ENCODE measurements around the gene CTNNA1.

CTNNA1 gene

GRCh38 chr5:138936225-138936967, 183.2 kb downstream of the CTNNA1 start:
- DNase-seq = no peak

- DNase-seq = no peak
Observed at GRCh38 chr5:138936968-138937345, 183.7 kb downstream of the CTNNA1 start.

DNA sequence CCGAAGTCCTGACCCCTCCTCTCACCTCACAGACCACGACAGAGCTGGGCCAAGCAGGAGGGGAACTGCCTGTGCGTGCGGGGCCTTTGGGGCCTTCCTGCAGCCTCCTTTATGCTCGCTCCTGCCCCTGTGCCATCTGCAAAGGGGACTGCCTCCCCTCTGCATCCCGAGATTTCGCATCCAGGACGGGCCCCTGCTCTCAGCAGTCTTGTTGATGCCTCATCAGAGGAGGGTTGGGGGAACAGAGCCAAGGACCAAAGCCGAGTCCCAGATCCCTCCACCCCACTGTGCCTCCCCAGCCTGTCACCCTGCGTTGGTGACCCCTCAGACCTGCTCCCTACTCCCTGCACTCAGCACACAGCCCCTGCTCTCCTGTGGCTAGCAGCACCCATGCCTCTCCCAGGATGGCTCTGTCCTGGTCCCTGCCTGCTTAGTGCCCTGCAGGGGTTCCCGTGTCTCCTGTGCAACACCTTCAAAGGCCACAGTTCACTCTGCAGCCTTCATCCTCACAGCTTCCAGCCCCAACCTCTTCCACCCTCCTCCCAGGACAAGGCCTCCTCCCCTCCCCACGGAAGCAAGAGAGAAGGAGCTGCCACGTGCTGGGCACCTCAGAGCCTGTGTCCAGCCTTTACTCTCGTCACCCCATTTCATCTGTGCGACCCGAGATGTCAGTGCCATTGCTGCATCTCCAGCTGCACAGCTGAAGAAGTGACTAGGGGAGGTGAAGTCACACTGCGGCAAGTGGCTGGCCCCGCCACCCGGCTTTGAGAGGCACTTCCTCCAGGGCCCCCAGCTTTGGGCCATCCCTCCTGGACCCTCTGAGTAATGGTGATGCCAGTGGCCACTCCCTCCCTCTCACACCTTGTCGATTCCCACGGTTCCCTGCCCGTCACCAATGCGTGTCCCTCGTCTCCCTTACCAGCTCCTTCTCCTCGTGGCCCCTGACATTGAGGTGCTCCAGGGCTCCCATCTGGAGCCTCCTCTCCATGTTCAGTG, 184.5 kb downstream of the CTNNA1 start:
- no peak for DNase-seq

GRCh38 chr5:138938526-138938925, 185.3 kb downstream of the CTNNA1 start:
- DNase-seq = no peak

GRCh38 chr5:138942066-138942465, 188.8 kb downstream of the CTNNA1 start:
- no peak for DNase-seq

DNA sequence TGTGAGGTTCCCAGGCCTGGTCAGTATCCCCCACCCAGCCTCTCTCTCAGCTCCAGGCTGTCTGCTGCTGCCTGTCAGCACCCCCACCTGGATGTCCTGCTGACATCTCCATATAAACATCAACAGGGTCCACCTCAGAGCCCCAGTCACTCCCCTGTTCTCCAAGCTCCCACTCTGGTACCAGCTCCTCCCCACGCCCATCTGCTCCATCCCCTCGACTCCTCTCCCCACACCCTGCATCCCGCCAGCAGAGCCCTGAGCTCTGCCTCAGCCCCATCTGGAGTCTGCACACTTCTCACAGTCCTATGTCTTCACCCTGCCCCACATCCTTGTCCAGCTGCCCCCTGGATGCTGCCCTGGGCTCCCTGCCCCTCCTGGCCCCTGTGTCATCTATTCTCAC, 189.6 kb downstream of the CTNNA1 start:
- no peak for DNase-seq

DNA sequence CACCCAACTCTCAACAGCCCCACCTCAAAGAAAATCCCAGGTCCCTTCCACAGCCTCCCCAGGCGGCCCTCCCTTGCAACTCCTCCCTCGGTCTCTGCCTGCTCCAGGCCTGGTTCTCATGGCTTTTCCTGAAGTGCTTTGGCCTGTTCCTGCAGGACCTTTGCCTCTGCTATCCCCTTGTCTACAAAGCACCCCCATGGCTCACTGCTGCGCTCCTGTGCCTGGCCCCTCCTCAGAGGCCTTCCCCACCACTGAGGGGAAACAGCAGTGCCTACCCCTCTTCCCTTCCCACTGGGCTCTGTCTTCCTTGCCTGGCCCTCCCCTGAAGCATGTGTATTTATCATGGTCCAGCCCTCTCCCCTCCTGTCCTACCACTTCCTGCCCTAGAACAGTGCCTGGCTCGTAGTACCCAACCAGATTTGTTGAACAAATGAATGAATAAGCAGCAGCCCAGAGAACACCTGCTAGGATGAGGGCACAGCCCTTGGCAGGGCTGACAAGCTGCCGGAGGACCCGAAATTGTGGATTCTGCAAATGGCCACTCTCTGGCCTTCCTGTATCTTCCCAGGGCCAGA, 190.5 kb downstream of the CTNNA1 start:
- DNase-seq = no peak

GRCh38 chr5:138944527-138945322, 191.5 kb downstream of the CTNNA1 start:
- no peak for DNase-seq

DNA sequence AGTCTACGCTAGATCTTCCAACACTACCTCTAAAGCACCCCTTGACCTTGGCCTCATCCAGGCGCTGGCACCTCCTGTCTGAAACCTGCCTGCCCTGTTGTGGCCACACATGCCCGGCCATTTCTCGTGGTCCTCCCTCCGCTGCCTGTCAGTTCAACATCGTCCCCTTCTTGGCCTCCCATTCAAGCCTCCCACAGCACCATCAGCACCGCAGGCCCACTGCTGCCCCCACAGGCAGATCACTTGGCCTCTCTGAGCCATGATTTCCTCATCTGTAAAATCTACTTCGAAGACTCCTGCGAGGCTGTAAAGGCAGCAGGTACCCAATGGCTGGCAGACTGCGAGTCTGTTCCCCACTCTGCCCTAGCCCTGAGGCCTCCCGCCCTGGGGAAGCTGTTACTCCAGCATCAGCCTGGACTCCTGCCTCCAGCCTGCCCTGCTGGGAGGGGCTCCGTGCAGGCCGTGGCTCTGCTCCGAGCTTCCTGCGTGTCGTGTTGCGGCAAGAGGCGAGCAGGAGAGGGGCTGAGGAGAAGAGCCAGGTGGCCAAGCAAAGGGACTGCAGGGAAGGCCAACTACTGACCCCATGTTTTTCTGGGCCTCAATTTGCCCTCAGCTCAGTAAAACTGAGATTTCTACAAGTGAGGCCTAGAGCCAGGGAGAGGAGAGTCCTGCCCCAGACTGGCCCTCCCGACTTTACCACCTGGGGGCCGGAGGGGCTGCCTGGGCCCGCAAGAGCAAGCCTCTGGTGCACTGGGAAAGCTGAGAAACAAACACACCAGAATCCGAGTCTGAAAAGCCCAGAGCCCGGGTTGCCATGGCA, 192.4 kb downstream of the CTNNA1 start:
- DNase-seq = no peak

DNA sequence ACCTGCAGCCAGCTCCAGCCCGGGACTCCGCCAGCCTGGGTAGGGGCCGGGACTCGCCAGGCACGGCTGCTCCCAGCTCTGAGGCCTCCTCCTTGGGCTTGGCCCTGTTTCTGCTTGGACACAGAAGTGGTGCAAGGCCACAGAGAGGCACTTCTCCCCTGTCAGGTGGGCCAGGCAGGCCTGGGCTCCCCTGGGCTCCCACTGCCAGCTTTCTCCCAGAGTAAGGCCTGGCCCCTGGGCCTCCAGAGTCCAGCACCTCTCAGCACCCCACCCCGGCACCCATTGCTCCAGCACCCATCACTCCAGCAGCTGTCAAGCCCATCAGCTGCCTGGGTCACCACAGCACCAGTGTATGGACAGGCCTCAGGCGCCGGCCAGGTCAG, 193.0 kb downstream of the CTNNA1 start:
- DNase-seq = no peak

DNA sequence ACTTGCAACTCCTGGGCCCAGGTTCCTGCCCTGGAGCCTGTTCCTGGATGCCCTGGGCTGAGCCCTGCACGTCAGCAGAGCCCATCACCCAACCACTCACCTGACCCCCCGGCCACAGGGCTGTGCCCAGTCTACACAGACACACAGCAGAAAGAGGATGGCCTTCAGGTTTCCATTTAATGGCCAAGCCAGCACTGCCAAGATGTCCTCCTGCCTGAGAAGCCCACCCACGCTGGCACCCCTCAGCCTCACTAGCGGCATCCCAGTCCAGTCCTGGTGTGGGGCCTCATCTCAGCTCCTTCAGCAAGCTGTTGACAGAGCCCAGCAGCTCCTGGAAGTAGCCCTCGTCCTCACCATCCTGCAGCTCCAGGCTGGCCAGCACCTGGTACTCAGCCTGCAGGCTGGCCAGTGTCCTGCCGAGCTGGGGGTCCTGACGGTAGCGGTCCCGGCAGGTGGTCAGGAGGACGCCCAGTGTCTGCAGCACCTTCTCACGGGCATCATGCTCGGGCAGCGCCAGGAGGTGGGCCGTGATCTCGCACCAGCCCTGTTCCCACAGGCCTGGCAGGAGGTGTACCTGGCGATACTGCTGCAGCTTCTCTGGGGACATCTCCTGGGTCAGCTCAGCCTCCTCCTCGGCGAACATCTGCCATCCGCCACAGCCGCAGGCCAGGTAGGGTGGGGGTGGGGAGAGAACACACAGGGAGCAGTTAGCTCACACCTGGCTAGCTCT, 193.8 kb downstream of the CTNNA1 start:
- DNase-seq = no peak

DNA sequence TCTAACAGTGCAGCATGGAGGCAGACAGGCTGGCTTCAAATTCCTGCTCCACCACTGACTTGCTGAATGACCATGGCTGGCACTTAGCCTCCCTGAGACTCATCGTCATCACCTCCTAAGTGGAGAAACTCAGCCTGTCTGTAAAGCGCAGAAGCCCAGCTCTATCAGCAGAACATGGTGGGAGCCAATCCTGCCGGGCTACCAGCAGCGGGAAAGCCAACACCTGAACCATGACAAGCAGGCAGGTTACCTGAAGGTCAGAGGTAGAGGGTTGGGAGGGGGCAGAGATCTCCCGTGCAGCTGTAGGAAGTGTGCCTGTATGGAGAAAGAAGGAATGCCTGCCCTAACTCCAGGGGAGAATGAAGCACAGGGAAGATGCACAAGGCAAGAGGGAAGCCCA, 194.6 kb downstream of the CTNNA1 start:
- no peak for DNase-seq

DNA sequence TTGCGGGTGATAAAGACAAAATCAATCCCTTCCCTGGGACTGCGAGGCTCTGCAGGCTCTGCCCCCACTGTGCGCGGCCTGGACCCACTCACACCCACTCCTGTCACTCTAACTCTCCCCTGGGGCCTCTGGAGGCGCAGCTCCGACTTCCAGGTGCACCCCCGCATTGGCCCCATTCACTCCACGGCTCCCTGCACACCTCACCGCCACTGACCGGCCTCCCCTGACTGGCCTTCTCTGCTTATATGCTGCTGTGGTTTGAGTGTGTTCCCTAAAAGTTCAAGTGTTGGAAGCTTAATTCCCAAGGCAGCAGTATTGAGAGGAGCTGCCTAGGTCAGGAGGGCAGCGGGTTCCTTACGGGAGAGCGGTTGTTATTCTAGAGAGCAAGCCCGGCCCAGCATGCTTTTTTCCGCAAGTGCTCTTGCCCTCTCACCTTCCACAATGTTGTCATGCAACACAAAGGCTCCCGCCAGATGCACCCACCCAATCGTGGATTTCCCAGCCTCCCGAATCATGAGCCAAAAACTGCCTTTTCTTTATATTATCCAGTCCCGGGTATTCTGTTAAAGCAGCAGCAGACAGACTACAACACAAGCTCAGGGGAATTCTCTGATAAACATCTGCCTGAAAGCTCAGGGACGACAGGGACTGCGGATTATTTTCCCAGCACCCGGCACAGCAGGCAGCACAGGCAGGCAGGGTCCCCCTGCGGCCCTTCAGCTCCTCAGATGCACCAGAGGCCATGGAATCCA, 195.4 kb downstream of the CTNNA1 start:
- no peak for DNase-seq

DNA sequence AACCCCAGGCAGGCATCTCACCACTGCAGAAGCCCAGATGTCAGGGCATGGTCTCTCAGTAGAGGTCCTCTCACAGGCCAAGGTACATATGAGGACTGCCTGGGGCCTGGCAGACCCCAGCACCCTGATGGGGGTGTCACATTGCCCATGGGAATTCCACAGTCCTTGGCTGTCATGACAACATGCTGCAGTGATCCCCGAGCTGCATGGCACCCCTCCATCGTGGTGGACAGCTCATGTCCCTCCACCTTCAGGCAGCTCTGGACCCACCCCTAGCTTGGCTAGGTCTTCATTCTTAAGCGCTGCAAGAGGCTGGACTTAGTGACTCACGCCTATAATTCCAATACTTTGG, 196.0 kb downstream of the CTNNA1 start:
- no peak for DNase-seq

DNA sequence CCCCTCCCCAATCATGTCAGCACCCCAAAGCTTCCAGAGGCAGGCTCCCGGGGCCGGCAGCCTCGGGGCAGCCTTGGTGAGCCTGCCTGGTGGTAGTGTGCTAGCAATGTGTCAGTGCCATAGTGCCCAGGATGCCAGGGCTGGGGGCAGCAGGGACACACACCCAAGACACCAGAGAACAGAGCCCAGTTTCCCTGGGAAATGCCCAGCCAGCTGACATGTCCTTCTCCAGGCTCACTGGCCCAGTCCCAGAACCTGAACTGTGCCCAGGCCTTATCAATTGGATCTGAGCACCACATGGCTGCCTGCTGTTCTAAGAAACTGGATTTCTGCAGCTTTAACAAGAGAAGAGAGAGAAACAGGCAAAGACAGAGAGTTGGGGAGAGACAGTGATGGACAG, 196.8 kb downstream of the CTNNA1 start:
- no peak for DNase-seq

DNA sequence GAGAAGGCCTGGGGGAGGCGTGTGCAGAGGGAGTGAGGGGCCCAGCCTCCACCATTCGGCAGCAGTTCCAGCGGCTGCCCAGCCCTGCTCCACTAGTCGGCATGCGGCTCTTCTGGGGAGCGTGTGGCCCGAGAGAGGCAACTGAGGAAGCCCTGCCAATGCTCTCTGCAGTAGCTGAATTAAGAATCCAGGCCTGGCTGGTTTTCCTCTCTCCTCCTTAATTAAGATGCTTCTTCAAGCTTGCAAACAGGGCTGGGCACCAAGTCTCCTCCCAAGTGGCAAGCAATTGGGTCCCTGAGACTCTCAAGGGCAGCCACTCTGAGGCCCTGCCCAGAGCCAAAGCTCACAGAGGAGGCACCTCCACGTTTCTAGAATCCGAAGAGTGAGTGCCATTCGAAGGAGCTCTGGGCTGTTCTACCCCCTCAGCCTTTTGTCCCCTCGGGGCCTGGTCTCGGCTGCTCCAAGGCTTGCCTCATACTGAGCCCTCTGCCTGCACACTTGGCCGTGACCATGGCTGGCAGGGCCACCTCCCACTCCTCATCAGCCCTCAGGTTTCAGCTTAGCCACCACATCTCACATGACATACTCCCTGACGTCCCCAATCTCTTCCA, 197.3 kb downstream of the CTNNA1 start:
- no peak for DNase-seq

DNA sequence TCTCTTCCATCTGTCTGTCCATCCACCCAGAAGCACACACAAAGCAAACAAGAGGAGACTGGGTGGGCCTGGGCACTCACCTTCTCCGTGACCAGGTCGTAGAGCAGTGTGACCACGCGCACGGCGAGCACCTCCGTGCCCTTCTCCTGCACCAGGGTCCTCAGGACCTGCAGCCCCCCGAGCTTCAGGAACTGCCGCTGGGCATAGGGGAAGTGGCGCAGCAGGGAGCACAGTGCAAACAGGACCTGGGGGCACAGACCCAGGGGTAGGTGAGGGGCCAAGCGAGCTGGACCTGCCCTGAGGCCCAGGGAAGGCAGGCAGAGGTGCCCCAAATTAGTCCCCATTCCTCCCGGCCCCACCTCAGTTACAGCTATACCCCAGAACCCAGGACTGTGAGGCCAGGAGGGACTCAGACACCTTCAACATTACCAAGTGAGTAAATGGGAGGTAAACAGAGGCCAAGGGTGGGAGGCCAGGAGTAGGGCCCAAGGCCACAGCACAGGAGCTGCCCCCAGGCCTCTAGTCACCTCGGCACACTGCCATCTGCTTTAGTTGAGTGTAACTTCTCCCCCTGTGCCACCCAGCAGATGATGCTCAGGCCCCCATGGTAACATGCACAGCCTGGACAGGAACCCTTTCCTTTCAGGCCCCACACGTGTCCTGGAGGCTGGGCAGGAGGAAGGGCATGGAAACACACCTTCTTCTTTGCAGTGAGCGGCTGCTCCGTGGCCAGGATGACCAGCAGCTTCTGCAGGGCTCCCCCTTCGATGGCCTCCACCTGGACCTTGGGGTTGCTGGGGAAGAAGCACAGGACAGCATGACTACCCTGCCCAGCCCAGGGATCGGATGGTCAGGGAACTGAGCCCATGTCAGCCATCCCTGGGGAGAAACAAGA, 198.1 kb downstream of the CTNNA1 start:
- DNase-seq = no peak

DNA sequence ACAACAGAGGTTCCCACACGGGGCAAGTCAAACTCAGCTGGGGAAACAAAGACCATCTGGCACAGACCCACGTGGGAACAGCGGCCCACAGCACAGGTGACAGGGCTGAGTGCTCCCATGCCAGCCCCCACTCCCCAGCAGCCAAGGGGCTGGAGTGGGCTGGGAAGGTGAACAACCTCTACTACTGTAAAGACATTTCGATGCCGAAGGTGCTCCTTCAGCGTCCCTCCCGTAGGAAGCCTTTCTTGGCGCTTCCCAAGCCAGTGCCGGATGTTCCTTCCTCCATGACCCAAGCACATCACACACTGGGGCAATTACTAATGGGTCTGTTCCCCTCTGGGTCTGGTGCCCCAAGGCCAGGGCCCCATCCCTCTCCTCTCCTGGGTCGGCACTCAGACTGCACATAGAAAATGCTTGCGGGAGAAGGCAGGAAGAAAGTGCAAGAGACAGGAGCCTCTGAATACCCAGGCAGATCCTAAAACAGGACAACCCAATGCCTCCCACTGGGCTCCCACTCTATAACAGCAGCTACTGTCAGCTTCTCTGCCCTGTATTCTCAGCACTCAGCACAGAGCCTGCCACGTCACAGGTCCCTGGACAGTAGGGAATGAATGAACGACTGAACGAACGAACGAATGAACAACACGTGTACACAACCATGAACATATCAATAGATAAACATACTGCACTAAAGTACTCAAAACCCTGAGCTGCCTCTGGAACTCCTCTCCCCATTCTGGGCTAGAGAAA, 198.9 kb downstream of the CTNNA1 start:
- DNase-seq = no peak
